Measurements from ENCODE around the gene TEN1. TPM values are rescaled to one million over a fixed set of nuclear protein-coding genes. Genes with fewer than 3 reads are reported as not detected.
A peak's percentile ranks its signal among the peaks of the same experiment; 100 is the strongest.

Gene TEN1
- total RNA-seq, 1 donor, result 23.2 TPM

DNA sequence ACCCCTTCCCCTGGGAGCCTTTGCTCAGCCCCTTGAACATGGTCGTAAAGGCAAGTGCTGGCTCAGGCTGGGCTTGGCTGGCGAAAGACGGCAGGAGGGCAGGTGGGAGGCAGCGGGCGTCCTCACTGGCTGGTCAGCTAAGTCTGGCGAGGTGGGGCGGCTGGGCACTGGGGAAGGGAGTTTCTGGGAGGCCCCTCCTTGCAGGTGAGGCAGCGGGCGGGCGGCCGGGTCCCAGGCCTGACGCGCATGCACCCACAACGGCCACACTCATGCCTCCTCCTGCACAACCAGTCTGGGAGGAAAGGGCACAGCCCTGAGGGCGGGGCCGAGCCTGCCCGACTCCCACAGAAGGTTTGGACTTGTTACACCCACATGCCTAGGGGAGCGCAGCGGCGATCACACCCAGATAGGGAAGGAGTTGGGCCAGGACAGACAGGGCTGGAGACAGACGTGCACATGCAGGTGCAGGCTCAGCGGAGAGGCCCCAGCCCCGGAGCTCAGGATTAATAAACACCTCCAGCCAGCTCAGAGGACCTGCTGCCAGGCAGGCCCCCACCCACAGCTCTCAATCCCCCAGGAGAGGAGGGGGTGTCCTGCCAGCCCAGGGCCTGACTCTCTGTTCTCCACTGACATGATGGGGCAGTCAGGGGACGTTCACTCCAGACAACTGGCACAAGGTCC, 48.3 kb downstream of the TEN1 start, which contains the start of gene EVPL:
EVPL (minus strand) TSS at position 148 of the 681 bp plus-strand sequence; CDS start at position 40, 108 bp downstream.
- Histone ChIP-seq H3K9me3 (ENCODE audit: low read depth, low read length) (no peaks in the 10 kb centered on the region), H3K79me2 (ENCODE audit: insufficient read depth, low read length) (no peaks in the 10 kb centered on the region), H3K36me3 (ENCODE audit: insufficient read depth, low read length) (no peaks in the 10 kb centered on the region), H3K4me2 (ENCODE audit: insufficient read depth, low read length) (no peak within 1 kb of the TSS), H3K4me1 (ENCODE audit: insufficient read depth, low read length) (no peaks in the 10 kb centered on the region), H4K20me1 (ENCODE audit: insufficient read depth, low read length) (no peaks in the 10 kb centered on the region), H3K27ac (ENCODE audit: low read depth, low read length) (no peak within 1 kb of the TSS), H2AFZ (ENCODE audit: low read length) (no peak within 1 kb of the TSS), H3K4me3 (ENCODE audit: insufficient read depth, low read length) (no peak within 1 kb of the TSS), H3K27me3 (ENCODE audit: insufficient read depth, low read length) (no peaks in the 10 kb centered on the region)
- peak; percentile 41 for DNase-seq (ENCODE audit: insufficient read length, low spot score, missing footprints)
- TF ChIP-seq, protein P1, sequence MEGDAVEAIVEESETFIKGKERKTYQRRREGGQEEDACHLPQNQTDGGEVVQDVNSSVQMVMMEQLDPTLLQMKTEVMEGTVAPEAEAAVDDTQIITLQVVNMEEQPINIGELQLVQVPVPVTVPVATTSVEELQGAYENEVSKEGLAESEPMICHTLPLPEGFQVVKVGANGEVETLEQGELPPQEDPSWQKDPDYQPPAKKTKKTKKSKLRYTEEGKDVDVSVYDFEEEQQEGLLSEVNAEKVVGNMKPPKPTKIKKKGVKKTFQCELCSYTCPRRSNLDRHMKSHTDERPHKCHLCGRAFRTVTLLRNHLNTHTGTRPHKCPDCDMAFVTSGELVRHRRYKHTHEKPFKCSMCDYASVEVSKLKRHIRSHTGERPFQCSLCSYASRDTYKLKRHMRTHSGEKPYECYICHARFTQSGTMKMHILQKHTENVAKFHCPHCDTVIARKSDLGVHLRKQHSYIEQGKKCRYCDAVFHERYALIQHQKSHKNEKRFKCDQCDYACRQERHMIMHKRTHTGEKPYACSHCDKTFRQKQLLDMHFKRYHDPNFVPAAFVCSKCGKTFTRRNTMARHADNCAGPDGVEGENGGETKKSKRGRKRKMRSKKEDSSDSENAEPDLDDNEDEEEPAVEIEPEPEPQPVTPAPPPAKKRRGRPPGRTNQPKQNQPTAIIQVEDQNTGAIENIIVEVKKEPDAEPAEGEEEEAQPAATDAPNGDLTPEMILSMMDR (IDR thresholded peaks at IDR 0.05; ENCODE audit: extremely low read depth, low read depth, low read length), result no peak

- no peaks in the 10 kb centered on the region for H3K36me3 ChIP-seq (ENCODE audit: insufficient read depth, low read length)
- H3K4me1 ChIP-seq (ENCODE audit: insufficient read depth, low read length), result no peaks in the 10 kb centered on the region
- DNase-seq (ENCODE audit: insufficient read length, low spot score, missing footprints), result peak; percentile 68
- no peak overlapping the region for H3K4me2 ChIP-seq (ENCODE audit: insufficient read depth, low read length)
- no peaks in the 10 kb centered on the region for H3K9me3 ChIP-seq (ENCODE audit: low read depth, low read length)
- TF ChIP-seq, protein P1 (IDR thresholded peaks at IDR 0.05; ENCODE audit: extremely low read depth, low read depth, low read length), result peak; percentile 18
- no peak overlapping the region for H3K4me3 ChIP-seq (ENCODE audit: insufficient read depth, low read length)
- no peak overlapping the region for H3K27ac ChIP-seq (ENCODE audit: low read depth, low read length)
- no peaks in the 10 kb centered on the region for H3K79me2 ChIP-seq (ENCODE audit: insufficient read depth, low read length)
- no peak overlapping the region for H2AFZ ChIP-seq (ENCODE audit: low read length)
- H3K27me3 ChIP-seq (ENCODE audit: insufficient read depth, low read length), result no peaks in the 10 kb centered on the region
- no peaks in the 10 kb centered on the region for H4K20me1 ChIP-seq (ENCODE audit: insufficient read depth, low read length)
Observed at GRCh38 chr17:76032073-76032779, 53.2 kb downstream of the TEN1 start.

DNA sequence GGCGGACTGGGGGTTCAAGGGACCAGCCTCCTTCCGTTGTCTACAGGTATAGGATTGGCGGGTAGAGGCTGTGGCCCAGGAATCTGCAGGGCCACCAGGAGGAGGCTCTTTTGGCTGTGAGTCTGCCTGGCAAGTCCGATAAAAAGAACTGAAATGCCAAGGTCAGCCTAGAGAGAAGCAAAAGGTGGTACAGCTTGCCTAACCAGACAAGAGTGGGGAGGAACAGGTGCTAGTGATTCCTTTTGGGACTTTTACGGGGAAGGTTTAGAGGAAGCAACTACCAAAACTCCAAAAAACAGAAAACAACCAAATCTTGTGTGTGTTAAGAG, 53.7 kb downstream of the TEN1 start:
- no peaks in the 10 kb centered on the region for H3K27me3 ChIP-seq (ENCODE audit: insufficient read depth, low read length)
- H3K4me3 ChIP-seq (ENCODE audit: insufficient read depth, low read length), result no peak overlapping the region
- TF ChIP-seq, protein P1 (IDR thresholded peaks at IDR 0.05; ENCODE audit: extremely low read depth, low read depth, low read length), result no peak
- peak; percentile 46 for DNase-seq (ENCODE audit: insufficient read length, low spot score, missing footprints)
- H4K20me1 ChIP-seq (ENCODE audit: insufficient read depth, low read length), result no peaks in the 10 kb centered on the region
- no peak overlapping the region for H3K4me2 ChIP-seq (ENCODE audit: insufficient read depth, low read length)
- no peak overlapping the region for H3K27ac ChIP-seq (ENCODE audit: low read depth, low read length)
- H3K4me1 ChIP-seq (ENCODE audit: insufficient read depth, low read length), result no peaks in the 10 kb centered on the region
- H3K36me3 ChIP-seq (ENCODE audit: insufficient read depth, low read length), result no peaks in the 10 kb centered on the region
- H3K9me3 ChIP-seq (ENCODE audit: low read depth, low read length), result no peaks in the 10 kb centered on the region
- no peak overlapping the region for H2AFZ ChIP-seq (ENCODE audit: low read length)
- H3K79me2 ChIP-seq (ENCODE audit: insufficient read depth, low read length), result no peaks in the 10 kb centered on the region

DNA sequence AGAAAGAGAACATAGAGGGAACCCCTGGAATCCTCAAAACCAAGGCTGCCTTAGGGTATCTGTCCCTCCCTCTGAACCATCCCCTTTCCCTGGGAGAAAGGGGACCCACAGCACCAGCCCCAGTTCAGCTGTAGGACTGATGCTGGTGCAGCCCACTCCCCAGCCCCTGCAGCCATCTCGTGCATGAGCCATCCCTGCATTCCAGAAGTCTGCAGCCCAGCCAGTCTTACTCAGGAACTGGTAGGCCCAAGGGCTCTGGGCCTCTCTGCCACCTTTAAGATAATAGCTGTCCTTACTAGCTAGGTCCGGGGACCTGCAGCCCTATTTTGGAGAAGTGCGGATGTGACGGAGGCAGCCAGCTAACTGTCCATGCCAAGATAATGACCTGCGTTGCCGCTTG, 54.1 kb downstream of the TEN1 start:
- Histone ChIP-seq H3K36me3 (ENCODE audit: insufficient read depth, low read length) (no peaks in the 10 kb centered on the region), H3K4me3 (ENCODE audit: insufficient read depth, low read length) (no peak overlapping the region), H3K79me2 (ENCODE audit: insufficient read depth, low read length) (no peaks in the 10 kb centered on the region), H4K20me1 (ENCODE audit: insufficient read depth, low read length) (no peaks in the 10 kb centered on the region), H2AFZ (ENCODE audit: low read length) (no peak overlapping the region), H3K4me2 (ENCODE audit: insufficient read depth, low read length) (no peak overlapping the region), H3K27ac (ENCODE audit: low read depth, low read length) (no peak overlapping the region), H3K27me3 (ENCODE audit: insufficient read depth, low read length) (no peaks in the 10 kb centered on the region), H3K9me3 (ENCODE audit: low read depth, low read length) (no peaks in the 10 kb centered on the region), H3K4me1 (ENCODE audit: insufficient read depth, low read length) (no peaks in the 10 kb centered on the region)
- peak; percentile 46 for DNase-seq (ENCODE audit: insufficient read length, low spot score, missing footprints)
- TF ChIP-seq, protein P1 (IDR thresholded peaks at IDR 0.05; ENCODE audit: extremely low read depth, low read depth, low read length), result no peak
